ENCODE data around the gene NUAK1.

Gene NUAK1

GRCh38 chr12:106137530-106138356, 1.0 kb downstream of the NUAK1 start:
- Histone ChIP-seq H3K79me2 (ENCODE audit: low read length) (no peaks in the 10 kb centered on the region), H3K4me3 (ENCODE audit: low read length) (no peak overlapping the region), H3K4me1 (ENCODE audit: low read length) (peaks cover 30% of the 10 kb centered on the region), H3K27ac (ENCODE audit: low read length) (no peak overlapping the region), H3K9ac (ENCODE audit: low read length) (no peak overlapping the region), H4K20me1 (ENCODE audit: insufficient read depth, low read length) (no peaks in the 10 kb centered on the region), H2AFZ (ENCODE audit: low read depth, low read length) (no peak overlapping the region), H3K36me3 (replicated peaks; ENCODE audit: low read depth, low read length) (no peaks in the 10 kb centered on the region), H3K4me2 (ENCODE audit: low read length) (no peak overlapping the region), H3K9me3 (ENCODE audit: insufficient read depth, low read length) (no peaks in the 10 kb centered on the region), H3K27me3 (ENCODE audit: low read depth, low read length) (peaks cover 9% of the 10 kb centered on the region; the same call in 1 of the 2 replicates)
- TF ChIP-seq EZH2phosphoT487 (IDR thresholded peaks at IDR 0.05; ENCODE audit: low read depth): no peak

GRCh38 chr12:106136263-106136662, 2.5 kb downstream of the NUAK1 start:
- peak; percentile 86 for TF ChIP-seq CTCF (IDR thresholded peaks at IDR 0.05; ENCODE audit: low read depth, low read length)
- TF ChIP-seq EZH2phosphoT487 (IDR thresholded peaks at IDR 0.05; ENCODE audit: low read depth): no peak
- Histone ChIP-seq H3K9ac (ENCODE audit: low read length) (peak overlapping the region; percentile 40), H3K79me2 (ENCODE audit: low read length) (no peaks in the 10 kb centered on the region), H3K9me3 (ENCODE audit: insufficient read depth, low read length) (no peaks in the 10 kb centered on the region), H4K20me1 (ENCODE audit: insufficient read depth, low read length) (no peaks in the 10 kb centered on the region), H3K4me2 (ENCODE audit: low read length) (peak overlapping the region; percentile 84), H3K36me3 (replicated peaks; ENCODE audit: low read depth, low read length) (no peaks in the 10 kb centered on the region), H3K27ac (ENCODE audit: low read length) (no peak overlapping the region), H3K4me3 (ENCODE audit: low read length) (peak overlapping the region; percentile 67), H3K4me1 (ENCODE audit: low read length) (peaks cover 30% of the 10 kb centered on the region), H3K27me3 (ENCODE audit: low read depth, low read length) (peaks cover 12% of the 10 kb centered on the region; the same call in 1 of the 2 replicates), H2AFZ (ENCODE audit: low read depth, low read length) (peak overlapping the region; percentile 54; the same call in 1 of the 2 replicates)

GRCh38 chr12:106135781-106136180, 3.0 kb downstream of the NUAK1 start:
- peak overlapping the region; percentile 56 for H3K4me3 ChIP-seq (ENCODE audit: low read length)
- H3K4me2 ChIP-seq (ENCODE audit: low read length): peak overlapping the region; percentile 84
- peak overlapping the region; percentile 40 for H3K9ac ChIP-seq (ENCODE audit: low read length)
- peaks cover 12% of the 10 kb centered on the region; the same call in 1 of the 2 replicates for H3K27me3 ChIP-seq (ENCODE audit: low read depth, low read length)
- peaks cover 30% of the 10 kb centered on the region for H3K4me1 ChIP-seq (ENCODE audit: low read length)
- H2AFZ ChIP-seq (ENCODE audit: low read depth, low read length): 0 out of 2 replicates have a peak overlapping the region, but pooled peaks have one; percentile 35
- TF ChIP-seq EZH2phosphoT487 (IDR thresholded peaks at IDR 0.05; ENCODE audit: low read depth) (no peak), CTCF (IDR thresholded peaks at IDR 0.05; ENCODE audit: low read depth, low read length) (no peak)
- H3K27ac ChIP-seq (ENCODE audit: low read length): 0 out of 2 replicates have a peak overlapping the region, but pooled peaks have one; percentile 4
- no peaks in the 10 kb centered on the region for H4K20me1 ChIP-seq (ENCODE audit: insufficient read depth, low read length)
- H3K36me3 ChIP-seq (replicated peaks; ENCODE audit: low read depth, low read length): no peaks in the 10 kb centered on the region
- H3K79me2 ChIP-seq (ENCODE audit: low read length): no peaks in the 10 kb centered on the region
- H3K9me3 ChIP-seq (ENCODE audit: insufficient read depth, low read length): no peaks in the 10 kb centered on the region

- Histone ChIP-seq H3K4me2 (ENCODE audit: low read length) (peak overlapping the region; percentile 84), H2AFZ (ENCODE audit: low read depth, low read length) (no peak overlapping the region; the same call in 1 of the 2 replicates), H3K9ac (ENCODE audit: low read length) (no peak overlapping the region), H3K9me3 (ENCODE audit: insufficient read depth, low read length) (no peaks in the 10 kb centered on the region), H3K27ac (ENCODE audit: low read length) (peak overlapping the region; percentile 4; the same call in 1 of the 2 replicates), H3K36me3 (replicated peaks; ENCODE audit: low read depth, low read length) (no peaks in the 10 kb centered on the region), H3K4me3 (ENCODE audit: low read length) (peak overlapping the region; percentile 56), H3K79me2 (ENCODE audit: low read length) (no peaks in the 10 kb centered on the region), H3K4me1 (ENCODE audit: low read length) (peaks cover 30% of the 10 kb centered on the region), H4K20me1 (ENCODE audit: insufficient read depth, low read length) (no peaks in the 10 kb centered on the region), H3K27me3 (ENCODE audit: low read depth, low read length) (peaks cover 12% of the 10 kb centered on the region; the same call in 1 of the 2 replicates)
- TF ChIP-seq CTCF (IDR thresholded peaks at IDR 0.05; ENCODE audit: low read depth, low read length) (no peak), EZH2phosphoT487 (IDR thresholded peaks at IDR 0.05; ENCODE audit: low read depth) (no peak)
Measured at GRCh38 chr12:106135075-106135474, 3.7 kb downstream of the NUAK1 start.

Measured in OCI-LY3 (cell line).